Measurements from ENCODE around the gene DGKB.

The DGKB gene

DNA sequence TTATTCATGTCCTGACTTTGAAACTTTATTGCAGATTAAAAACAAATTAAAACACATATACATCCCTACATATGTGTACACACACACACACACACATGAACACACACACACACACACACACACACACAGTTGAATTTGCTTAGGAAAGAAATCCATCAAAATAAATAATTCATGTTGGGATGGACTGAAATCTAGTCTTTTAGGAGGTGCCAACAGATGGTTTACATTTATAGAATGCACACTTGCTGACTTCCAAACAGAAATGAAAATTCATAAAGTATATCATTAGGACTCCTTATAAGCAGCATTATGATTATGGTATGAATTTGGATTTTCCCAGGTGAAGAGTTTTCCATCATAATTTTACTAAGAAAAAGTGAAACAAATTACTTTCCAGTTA is 642.5 kb downstream of the DGKB start:
- DNase-seq, result no peak

DNA sequence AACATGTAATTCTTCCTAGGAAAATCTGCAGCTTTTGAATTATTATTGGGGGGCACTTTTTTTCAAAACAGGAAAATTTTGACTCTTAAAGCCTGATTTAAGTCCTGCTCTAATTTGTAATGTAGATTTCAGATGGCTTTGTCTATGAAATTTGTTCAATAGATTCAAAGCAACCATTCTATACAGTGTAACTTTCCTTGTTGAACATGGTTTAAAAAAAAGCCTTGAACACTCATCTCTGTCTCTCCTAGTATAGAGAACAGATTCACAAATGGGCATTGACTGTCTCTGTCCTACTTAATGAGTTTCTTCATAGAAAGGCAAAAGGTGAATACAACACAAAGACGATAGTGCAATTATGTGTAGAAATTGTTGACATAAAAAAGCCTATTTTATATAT is 643.7 kb downstream of the DGKB start:
- no peak for DNase-seq

DNA sequence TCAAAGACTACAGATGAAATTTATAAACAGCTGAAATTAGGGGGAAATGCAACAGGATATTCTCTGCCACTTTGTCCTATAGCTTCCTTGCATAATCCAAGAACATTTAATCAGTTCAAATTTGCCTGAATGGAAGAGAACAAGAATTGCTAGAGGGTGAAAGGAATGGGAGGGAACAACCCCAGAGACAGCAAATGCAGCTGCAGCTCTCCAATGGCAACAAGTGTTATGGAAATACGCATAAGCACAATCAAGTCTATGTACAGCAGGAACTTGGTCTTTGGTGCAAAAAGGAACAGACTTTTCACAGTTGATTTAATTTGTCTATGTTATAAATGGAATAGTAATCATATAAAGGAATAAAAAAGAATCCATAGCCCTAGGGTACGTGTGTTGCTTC is 644.1 kb downstream of the DGKB start:
- no peak for DNase-seq

DNA sequence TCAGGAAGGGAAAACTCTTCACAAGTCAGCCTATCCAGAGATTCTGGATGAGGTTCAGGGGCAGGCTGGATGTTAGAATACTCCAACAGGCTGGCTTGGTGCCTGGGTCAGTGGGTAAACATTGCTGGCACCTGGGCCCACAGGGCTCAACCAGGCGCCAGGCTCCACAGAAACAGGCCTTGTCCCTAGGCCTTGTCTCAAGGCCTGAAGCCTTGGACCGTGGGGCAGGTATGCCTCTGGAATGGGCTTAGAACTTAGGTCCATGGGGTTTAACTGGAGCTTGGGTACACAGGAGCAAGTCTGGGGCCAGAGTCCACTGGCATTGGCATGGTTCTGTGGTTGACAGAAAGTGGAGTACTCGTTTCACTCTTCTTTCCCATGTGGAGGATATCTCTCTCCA is 650.1 kb downstream of the DGKB start:
- DNase-seq, result no peak

DNA sequence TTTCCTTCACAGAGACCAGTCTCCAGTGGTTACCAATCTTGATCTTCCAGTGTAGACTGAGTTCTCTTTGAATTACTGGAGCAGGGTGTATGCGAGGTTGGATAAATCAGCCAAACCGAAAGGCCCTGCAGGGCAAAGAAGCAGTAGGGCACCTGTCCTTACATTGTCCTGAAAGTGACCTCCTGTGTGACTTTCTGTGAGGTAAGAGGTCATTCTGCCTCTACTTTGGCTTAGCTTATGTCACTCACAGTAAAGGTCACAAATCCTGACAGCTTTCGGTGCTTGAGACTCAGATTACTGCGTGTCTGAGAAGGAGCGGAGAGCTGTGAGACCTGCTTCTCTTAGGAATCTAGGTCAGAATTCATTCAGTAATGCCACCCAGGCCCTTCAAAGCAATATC is 660.4 kb downstream of the DGKB start:
- DNase-seq, result no peak

DNA sequence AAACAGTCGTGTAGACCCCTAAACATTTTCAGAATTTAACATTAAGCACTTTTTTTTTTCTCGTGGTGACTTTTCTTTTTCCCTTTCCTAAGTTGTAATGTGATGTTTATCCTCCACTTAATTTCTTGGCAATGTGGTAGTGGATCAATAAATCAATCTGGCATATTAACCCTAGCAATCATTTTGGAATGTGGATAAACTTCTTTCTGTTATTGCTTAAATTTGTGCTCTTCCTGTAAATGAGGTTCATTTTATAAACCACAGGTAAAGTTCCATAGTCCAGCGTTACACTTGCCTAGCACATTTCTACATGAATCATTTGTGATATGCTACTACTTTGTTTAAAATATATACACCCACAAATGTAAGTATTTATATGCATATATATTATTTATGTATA is 665.7 kb downstream of the DGKB start:
- DNase-seq, result no peak

DNA sequence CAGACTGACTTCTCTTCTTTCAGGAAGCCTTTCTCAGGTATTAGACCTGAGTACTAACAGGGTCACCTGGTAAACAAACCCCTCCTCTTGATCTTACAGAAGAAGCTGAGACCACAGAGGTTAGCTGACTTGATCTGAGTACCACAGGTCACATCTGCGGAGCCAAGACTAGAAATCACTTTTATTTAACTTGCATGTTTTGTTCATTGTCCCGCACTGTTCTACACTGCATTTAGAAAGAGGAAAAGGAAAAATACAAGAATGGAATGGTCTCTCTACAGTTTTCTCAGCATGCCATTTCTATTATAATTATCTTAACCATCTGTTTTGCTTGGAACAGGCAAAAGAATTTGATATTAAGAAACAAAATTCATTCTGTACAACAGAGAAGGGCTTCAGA is 667.5 kb downstream of the DGKB start:
- DNase-seq, result no peak

DNA sequence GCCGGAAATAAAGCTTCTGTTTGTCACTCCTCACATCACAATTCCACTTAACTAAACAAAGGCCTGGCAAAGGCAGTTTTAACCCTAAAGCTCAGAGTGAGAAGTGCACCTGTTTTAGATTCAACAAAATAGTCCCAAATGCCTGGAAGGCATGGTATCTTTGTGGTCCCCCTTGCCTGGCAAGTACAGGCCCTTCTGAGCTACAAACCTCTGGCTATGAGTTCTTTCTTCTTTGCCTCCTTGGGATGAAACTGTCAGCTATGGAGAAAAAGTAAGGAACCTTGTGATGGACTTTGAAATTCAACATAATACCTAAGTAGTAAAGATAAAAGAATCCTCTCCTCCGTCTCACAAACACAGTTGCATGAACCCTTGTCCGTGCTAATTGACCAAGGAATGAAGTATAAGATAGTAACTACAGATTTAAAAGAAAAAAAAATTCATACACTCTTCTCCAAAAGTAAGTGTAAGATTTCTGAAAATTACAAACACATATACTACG is 668.6 kb downstream of the DGKB start:
- no peak for DNase-seq

DNA sequence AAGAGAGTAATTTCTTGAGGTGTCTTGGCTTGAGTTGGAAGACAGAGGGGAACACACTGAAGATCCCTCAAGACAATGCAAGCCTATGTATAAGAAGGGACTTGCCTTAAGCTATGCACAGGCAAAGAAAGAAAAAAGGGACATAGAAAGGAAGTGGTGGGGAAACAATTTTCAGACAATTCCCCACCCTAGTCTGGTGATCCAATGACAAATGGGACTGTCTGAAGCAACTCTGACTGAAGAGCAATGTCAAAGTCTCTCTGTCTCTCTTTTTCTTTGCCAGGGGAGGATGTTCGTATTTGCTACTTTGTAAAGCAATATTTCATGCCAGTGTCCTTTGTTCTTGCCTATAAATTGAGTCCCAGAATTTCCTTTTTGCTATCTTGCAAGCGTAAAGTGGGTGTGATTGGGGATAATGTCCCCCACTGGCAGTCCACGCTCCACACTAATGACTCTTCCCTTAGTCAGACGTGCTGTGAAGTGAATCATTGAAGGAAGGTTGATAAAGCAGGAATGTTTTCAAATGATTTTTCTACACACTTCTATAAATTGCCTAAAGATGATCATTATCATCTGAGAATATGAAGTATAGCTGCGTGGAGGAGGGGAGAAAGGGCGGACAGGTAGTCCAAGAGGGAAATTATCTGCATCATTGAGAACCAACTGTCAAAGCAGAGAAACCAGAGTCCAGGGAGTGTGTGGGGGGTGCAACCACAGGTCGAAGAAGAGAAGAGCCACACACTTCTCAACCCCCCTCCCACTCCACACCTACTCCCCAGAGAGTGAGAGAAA is 669.3 kb downstream of the DGKB start:
- DNase-seq, result no peak

DNA sequence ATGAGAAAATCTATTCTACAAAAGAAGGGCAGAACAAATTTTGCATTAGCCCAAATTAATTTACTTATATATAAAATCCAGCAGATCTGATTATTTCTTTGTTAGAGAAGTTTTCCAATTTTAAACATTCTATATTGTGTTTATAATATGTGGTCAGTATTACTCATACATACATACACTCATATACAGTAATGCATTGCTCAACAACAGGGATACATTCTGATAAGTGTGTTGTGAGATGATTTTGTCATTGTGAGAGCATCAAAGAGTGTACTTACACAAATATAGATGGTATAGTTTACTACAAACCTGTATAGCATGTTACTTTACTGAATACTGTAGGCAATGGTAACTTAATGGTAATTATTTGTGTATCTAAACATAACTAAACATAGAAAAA is 673.5 kb downstream of the DGKB start:
- no peak for DNase-seq

DNA sequence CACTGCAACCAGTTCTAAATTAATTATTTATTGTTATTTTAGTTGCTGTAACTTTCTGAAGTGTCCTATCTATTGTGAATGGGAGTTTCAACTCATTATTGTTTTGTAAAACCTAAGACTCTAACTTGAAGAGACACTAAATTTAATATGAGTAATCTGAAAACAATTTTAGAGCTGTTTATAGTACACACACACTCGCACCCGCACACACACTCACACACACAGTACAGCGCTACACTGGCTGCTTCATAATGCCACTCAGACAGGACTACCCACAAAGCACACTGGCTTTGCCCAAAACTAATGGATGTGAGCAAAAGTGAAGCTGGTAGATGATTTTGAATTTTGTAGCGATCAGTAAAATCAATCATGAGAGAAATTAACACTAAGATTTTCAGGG is 674.2 kb downstream of the DGKB start:
- no peak for DNase-seq

DNA sequence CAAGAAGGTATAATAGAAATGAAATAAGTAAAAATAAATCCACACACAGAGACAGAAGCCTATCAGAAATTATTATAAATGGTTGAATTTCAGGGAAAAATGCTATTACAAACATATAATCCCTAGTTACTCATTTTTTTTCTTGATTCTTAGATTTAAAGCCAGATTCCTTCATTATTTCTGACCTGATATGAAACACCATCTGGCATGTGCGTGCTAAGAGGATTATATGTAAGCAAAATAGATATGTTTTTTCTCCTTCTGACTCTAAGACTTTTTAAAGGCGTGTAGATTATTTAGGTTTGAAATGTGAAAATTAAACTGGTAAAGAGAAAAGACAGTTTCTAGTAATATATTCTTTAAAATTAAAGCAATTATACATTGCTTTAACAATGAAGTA is 676.4 kb downstream of the DGKB start:
- no peak for DNase-seq

DNA sequence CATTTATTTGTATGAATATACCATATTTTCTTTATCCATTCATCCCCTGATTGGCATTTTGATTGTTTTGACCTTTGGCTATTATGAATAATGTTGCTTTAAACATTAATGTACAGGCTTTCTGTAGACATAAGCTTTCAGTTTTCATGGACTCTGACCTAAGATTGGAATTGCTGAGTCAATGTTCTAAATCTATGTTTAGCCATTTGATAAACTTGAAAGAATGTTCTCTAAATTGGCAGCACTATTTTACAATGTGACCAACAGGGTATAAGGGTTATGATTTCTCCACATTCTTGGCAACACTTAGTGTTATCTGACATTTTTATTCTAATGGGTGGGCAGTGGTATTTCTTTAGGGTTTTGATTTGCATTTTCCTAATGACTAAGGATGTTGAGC is 683.4 kb downstream of the DGKB start:
- no peak for DNase-seq

DNA sequence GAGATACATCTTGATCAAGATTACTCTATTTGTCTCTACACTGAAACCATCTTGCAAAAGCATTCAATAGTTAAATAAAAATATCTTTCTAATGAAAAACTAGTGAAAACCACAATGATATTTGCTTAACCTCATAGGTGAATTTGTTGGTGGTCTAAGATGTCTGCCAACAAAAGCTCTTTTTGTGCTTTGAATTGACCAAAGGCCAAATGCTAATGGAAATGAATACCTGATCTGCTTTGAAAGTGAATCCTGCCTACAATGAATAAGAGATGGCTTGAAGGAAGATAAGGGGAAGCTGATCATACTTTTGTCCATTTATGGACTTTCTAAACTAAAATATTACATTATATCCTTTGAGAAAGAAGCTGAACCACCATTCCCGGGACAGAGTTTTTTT is 684.2 kb downstream of the DGKB start:
- DNase-seq, result no peak

DNA sequence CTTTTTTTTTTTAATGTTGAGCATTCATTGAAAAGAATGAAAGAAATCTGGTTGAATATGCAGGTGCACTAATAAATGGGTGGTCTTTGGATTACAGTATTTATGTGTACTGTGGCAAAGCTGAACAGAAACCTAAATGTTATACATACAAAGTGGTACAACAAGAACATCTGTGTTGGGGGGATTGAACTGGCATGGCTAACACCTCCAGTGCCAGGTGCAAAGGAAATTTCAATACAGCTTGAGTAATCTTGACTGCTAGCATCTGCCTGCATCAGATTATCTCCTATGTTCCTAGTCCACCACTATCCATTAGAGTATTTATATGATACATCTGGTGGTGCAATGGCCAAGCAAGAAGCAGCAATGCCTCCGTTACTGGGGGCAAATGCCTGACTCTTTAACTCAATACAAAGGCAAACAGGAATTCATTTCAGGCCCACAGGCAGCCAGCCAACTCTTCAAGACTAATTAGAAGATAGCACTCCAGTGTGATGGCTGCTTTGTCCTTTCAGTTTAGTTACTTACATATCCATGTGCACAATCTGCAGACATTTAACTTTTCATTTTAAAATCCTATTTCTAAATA is 692.6 kb downstream of the DGKB start:
- DNase-seq, result no peak

DNA sequence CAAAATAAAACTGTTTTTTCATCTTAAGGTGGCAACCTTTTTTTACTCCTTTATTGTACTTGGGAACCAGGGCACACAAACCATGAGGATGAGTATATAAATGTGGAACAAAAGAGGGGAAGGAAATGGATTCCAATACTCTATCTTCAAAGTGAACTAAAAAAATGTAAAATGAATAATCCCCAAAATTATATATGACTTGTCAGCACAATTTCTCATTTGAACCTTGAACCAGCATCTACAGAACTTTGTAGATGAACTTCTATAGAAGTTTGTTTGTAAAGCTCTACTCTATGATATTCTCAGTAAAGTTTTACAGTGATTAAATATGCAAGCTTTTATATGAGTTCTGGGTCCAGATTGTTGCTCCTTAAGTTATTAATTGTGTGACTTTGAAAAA is 694.8 kb downstream of the DGKB start:
- no peak for DNase-seq

DNA sequence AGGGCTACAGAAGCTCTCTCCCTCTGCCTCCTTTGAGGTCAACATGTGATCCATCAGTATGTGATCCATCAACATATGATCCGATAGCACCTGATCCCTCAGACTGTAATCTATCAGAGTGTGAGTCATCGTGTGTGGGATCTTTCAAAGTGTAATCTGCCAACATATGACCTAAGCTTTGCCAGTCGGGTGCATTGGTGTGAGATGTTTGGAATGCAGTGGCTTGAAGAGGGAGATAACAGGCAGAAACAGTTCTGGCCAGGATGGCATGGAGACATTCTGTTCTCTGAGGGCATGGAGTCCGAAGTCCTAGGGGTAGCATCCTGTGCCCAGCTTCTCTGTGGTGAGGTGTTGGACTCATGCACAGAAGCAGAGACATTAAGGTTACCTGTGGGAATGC is 695.4 kb downstream of the DGKB start:
- DNase-seq, result no peak

DNA sequence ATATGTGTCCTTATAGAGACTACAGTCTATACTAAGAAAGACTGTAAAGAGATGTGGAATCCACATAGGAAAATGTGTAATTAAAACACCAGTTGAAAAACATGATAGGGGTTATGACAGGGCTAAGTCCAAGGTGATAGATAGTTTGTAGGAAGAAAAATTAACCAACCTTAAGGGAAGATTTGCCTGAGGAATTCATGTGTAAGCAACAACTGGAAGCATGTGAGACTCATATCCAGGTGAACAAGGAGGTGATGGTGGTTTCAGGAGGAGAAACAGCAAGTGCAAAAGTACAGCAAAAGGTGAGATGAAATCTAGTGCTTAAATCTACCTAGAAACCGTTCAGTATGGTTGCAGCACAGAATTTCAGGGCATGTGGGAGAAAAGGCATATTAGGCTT is 696.4 kb downstream of the DGKB start:
- DNase-seq, result no peak

DNA sequence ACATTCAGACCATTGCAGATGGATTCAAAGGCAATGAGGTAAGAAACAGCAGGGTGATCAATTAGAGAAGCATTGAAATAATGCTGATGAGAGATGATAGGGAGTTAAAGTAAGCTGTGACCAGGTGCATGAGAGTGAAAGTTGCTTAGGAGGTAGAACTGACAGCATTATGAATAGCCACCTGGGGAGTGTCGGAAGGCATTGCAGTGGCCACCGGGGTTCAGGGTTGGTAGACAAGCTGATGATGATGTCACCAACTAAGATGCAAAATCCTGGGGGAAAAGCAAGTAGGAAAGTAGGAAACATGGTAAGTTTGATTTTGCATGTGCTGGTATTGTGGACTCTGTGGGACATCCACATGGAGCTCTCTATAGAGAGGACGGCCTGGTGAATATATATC is 701.2 kb downstream of the DGKB start:
- no peak for DNase-seq

DNA sequence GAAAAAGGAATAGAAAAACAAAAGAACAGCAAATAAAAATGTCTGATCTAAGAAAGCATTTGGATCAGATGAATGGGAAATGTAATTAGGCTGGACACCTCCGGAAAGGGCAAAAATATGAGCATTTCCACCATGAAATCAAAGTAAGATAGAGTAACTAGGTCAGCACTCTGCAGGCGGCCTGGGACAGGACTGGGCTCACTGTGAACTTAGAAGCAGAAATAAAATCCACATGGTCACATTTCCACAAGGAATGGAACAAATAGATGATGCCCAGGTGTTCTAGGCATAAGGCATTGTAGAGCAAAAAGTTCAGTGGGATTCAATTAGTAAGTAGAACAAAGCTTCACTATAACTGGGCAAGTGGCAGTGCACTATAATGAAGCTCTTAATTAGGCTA is 703.2 kb downstream of the DGKB start:
- no peak for DNase-seq

DNA sequence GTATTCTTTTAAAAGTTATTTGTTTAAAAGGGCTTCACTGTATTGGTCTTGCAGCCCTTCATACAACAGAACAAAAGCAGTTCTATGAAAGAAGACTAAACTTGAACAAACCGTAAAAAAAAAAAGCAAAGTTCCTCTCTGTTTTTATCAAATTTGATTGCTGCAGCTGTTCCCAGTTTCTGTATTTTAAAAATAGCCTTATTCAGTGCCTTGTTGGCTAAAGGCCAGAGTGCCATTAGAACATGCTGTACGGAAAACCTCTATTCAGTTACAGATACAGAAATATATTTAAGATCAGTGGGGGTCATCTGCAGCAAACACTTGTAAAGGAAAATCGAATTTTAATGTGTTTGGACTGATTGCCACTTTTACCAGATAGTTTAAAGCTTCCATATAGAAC is 705.3 kb downstream of the DGKB start:
- DNase-seq, result no peak

DNA sequence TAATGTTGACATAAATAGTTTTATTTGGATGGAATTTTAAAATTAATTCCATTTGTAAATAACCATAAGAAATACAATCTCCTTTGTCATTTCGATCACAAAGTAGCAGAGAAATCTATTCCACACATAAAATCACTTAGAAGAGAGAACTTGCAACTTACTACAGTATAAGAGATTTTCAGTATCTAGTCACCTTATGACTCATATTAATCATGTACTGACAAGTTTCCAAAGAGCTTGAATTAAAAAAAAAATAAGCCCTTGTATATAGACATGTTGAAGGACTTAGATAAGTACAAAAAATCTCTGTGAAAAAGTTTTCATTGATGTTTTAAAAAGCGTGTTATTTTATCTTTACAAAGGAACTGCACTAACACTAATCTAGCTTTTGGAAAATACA is 706.0 kb downstream of the DGKB start:
- no peak for DNase-seq

DNA sequence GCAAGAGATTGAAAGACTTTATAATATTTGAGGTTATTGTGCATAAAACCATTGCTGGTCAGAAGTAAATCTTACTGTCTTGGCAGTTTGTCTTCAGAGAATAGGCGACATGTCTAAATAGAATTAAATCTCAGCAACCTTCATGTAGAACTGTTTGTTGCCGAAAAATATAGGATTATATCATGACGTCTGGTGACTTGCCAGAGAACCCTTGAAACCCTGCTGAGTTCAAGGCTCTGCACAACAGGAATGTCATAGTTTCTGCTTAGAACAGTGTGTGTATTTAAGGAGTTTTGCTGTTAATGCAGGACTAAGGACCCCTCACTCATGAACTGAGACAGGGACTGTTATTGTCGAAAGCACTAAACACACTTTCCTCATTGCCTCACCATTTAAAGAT is 706.7 kb downstream of the DGKB start:
- DNase-seq, result no peak

DNA sequence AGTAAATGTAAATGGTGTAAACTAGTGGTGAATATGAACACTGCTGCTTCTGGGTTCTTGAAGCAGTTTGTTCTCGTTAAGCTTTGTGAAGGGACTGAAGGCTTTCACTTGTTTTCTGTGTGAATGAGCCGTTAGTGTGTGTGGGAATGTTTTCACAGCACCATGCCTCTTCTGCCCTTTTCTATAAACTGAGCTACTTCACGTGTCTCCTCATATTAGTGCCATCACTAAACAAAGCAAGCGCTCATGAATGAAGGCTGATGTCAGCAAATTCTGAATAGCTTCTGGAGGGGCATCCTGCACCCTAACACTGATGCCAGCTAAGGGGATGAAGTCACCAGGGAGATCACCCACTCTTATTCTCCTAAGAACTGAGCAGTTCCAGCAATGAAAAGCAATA is 707.5 kb downstream of the DGKB start:
- no peak for DNase-seq

DNA sequence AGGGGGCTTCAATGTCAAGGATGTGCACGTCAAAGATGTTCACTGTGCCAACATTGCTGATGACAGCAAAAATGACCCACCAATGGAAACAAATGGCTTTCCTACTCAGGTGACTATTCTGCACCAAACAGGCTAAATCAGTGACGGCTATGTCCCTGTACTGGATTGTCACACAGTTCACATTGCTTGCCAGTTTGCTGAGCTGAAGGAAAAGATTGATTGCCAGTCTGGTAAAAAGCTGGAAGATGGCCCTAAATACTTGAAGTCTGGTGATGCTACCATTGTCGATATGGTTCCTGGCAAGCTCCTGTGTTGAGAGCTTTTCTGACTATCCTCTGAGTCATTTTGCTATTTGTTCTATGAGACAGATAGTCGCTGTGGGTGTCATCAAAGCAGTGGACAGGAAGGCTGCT is 710.9 kb downstream of the DGKB start:
- DNase-seq, result no peak

All from stimulated activated CD4-positive, alpha-beta T cell treated with anti-CD3 and anti-CD28 coated beads, Interleukin-12 subunit alpha, Interleukin-12 subunit beta, amount 100 ng/mL, for 4 hours (primary cell).